DOHH2 (cell line): ENCODE results near the gene PLA2G4F.

ENCODE experiments used
- H3F3A ChIP-seq: fragments of 200-600 bp; sonication (generic), shearing (Covaris generic); 2 replicates; pipeline ENCODE4 v1.6.0; 2016; ENCODE audit warnings: antibody characterized with exemption, mild to moderate bottlenecking; ENCODE audit not compliant: control insufficient read depth, insufficient read depth
- H3K27ac ChIP-seq: fragments of 200-600 bp; sonication (generic); 2 replicates; pipeline ENCODE4 v1.5.1; 2014; ENCODE audit warnings: low read depth, mild to moderate bottlenecking, low read length, moderate library complexity
- H3K27me3 ChIP-seq: fragments of 200-600 bp; sonication (generic); 2 replicates; pipeline ENCODE4 v1.6.1; 2014; ENCODE audit warnings: mild to moderate bottlenecking, low read length, mixed read lengths; ENCODE audit not compliant: control insufficient read depth
- H3K36me3 ChIP-seq: fragments of 200-600 bp; sonication (generic); 2 replicates; pipeline ENCODE4 v1.6.1; 2014; ENCODE audit warnings: mild to moderate bottlenecking, low read length, moderate library complexity, mixed read lengths; ENCODE audit not compliant: control insufficient read depth
- H3K4me1 ChIP-seq: fragments of 200-600 bp; sonication (generic); 2 replicates; pipeline ENCODE4 v1.6.1; 2014; ENCODE audit warnings: mild to moderate bottlenecking, low read length, mixed read lengths; ENCODE audit not compliant: control insufficient read depth
- H3K4me2 ChIP-seq: fragments of 200-600 bp; sonication (generic); 2 replicates; pipeline ENCODE4 v1.6.0; 2014; ENCODE audit warnings: mild to moderate bottlenecking, low read length, moderate library complexity
- H3K4me3 ChIP-seq: fragments of 200-600 bp; sonication (generic); 2 replicates; pipeline ENCODE4 v1.5.1; 2014; ENCODE audit warnings: mild to moderate bottlenecking, low read length, mixed read lengths
- H3K79me2 ChIP-seq: fragments of 200-600 bp; sonication (generic); 2 replicates; pipeline ENCODE4 v1.6.1; 2014; ENCODE audit warnings: mild to moderate bottlenecking, low read length, mixed read lengths; ENCODE audit not compliant: control insufficient read depth
- H3K9me2 ChIP-seq: fragments of 200-600 bp; sonication (generic); replicated peaks from 2 replicates; pipeline ENCODE4 v1.6.1; 2014; ENCODE audit warnings: mild to moderate bottlenecking, low read length, mixed read lengths; ENCODE audit not compliant: control insufficient read depth
- H3K9me3 ChIP-seq: fragments of 200-600 bp; sonication (generic); 2 replicates; pipeline ENCODE4 v1.6.1; 2014; ENCODE audit warnings: antibody characterized with exemption, low read length, mixed read lengths; ENCODE audit not compliant: control insufficient read depth, insufficient read depth
- H4K20me1 ChIP-seq: fragments of 200-600 bp; sonication (generic); 2 replicates; pipeline ENCODE4 v1.6.0; 2014; ENCODE audit warnings: low read depth, mild to moderate bottlenecking, antibody characterized with exemption, low read length, moderate library complexity; ENCODE audit not compliant: control insufficient read depth, insufficient read depth
- CTCF ChIP-seq: fragments of 200-600 bp; sonication (generic); IDR thresholded peaks from one replicate; pipeline ENCODE4 v1.5.1; 2014; ENCODE audit warnings: antibody characterized with exemption, mild to moderate bottlenecking, low read depth, low read length; ENCODE audit not compliant: poor library complexity, severe bottlenecking
- EZH2phosphoT487 ChIP-seq: fragments of 200-600 bp; sonication (generic); IDR thresholded peaks from 2 replicates; pipeline ENCODE4 v1.6.1; 2017; ENCODE audit warnings: borderline replicate concordance, mild to moderate bottlenecking, antibody characterized with exemption, low read length, moderate library complexity, mixed read lengths

PLA2G4F gene

DNA sequence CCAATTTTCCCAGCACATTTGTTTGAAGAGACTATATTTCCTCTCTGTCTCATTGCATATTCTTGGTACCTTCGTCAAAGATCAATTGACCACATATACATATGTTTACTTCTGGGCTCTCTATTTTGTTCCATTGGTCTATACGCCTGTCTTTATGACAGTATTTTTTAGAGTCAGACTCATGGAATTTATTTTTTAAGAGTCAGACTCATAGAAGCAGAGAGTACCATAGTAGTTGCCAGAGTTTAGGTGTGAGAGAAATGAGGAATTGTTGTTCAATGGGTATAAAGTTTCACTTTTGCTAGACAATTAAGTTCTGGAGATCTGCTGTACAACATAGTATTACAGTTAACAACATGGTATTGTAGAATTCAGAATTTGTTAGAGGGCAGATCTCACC lies 27.1 kb downstream of the PLA2G4F start:
- H3K4me1 ChIP-seq, result peaks cover 5% of the 10 kb centered on the region; the same call in 1 of the 2 replicates
- H3K9me3 ChIP-seq, result no peaks in the 10 kb centered on the region
- no peaks in the 10 kb centered on the region for H3K9me2 ChIP-seq
- H3K27me3 ChIP-seq, result peaks cover 29% of the 10 kb centered on the region
- no peaks in the 10 kb centered on the region for H3K36me3 ChIP-seq
- no peak overlapping the region for H3K27ac ChIP-seq
- H3F3A ChIP-seq, result no peaks in the 10 kb centered on the region
- no peaks in the 10 kb centered on the region for H4K20me1 ChIP-seq
- H3K79me2 ChIP-seq, result no peaks in the 10 kb centered on the region
- H3K4me2 ChIP-seq, result no peak overlapping the region
- TF ChIP-seq EZH2phosphoT487 (no peak), CTCF (no peak)
- no peak overlapping the region for H3K4me3 ChIP-seq

DNA sequence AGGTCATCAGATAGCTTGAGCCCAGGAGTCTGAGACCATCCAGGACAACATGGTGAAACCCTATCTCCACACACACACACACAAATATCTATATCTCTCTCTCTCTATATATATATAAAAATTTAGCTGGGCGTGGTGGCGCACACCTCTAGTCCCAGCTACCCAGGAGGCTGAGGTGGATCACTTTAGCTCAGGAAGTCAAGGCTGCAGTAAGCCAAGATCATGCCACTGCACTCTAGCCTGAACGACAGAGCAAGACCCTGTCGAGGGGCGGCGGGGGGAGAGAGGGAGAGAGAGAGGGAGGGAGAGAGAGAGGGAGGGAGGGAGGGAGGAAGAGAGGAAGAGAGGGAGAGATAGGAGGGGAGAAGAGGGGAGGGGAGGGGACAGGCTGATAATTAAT lies 28.0 kb downstream of the PLA2G4F start:
- Histone ChIP-seq H3K4me1 (peaks cover 5% of the 10 kb centered on the region; the same call in 1 of the 2 replicates), H3F3A (no peaks in the 10 kb centered on the region), H3K36me3 (no peaks in the 10 kb centered on the region), H3K27ac (no peak overlapping the region), H3K4me2 (no peak overlapping the region), H4K20me1 (no peaks in the 10 kb centered on the region), H3K79me2 (no peaks in the 10 kb centered on the region), H3K9me3 (no peaks in the 10 kb centered on the region), H3K9me2 (no peaks in the 10 kb centered on the region), H3K4me3 (no peak overlapping the region), H3K27me3 (peaks cover 27% of the 10 kb centered on the region)
- TF ChIP-seq CTCF (no peak), EZH2phosphoT487 (no peak)

DNA sequence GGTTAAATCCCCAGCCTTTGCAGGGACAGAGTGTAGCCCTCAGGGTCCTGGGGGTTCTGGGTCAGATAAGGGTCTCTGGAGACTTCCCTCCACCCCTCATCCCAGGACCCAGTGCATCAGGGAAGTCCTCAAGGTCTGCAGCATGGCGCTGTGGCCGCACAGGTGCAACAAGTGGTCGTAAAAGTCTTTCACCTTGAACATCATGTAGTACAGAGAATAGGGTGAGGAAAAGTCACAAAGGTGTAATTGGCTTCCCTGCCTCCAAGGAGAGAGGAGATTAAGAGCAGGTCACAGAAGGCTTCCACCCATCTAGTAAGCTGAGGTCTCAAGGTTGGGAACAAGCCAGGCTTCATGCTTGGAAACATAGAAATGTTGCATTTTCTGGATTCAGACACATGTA lies 32.9 kb downstream of the PLA2G4F start:
- no peak overlapping the region for H3K4me3 ChIP-seq
- H3K9me2 ChIP-seq, result no peaks in the 10 kb centered on the region
- H3K9me3 ChIP-seq, result no peaks in the 10 kb centered on the region
- no peaks in the 10 kb centered on the region for H4K20me1 ChIP-seq
- no peak for TF ChIP-seq EZH2phosphoT487
- no peak for TF ChIP-seq CTCF
- H3K4me2 ChIP-seq, result no peak overlapping the region
- no peaks in the 10 kb centered on the region for H3K36me3 ChIP-seq
- no peak overlapping the region for H3K27ac ChIP-seq
- no peaks in the 10 kb centered on the region for H3F3A ChIP-seq
- H3K27me3 ChIP-seq, result no peaks in the 10 kb centered on the region; the same call in 1 of the 2 replicates
- no peaks in the 10 kb centered on the region for H3K79me2 ChIP-seq
- peaks cover 11% of the 10 kb centered on the region for H3K4me1 ChIP-seq

- Histone ChIP-seq H3K27ac (no peak overlapping the region), H3K36me3 (no peaks in the 10 kb centered on the region), H3K9me3 (no peaks in the 10 kb centered on the region), H4K20me1 (no peaks in the 10 kb centered on the region), H3K4me2 (no peak overlapping the region), H3K4me1 (peaks cover 21% of the 10 kb centered on the region), H3K9me2 (no peaks in the 10 kb centered on the region), H3F3A (no peaks in the 10 kb centered on the region), H3K27me3 (no peaks in the 10 kb centered on the region; the same call in 1 of the 2 replicates), H3K79me2 (no peaks in the 10 kb centered on the region), H3K4me3 (no peak overlapping the region)
- TF ChIP-seq CTCF, result no peak
Observed at GRCh38 chr15:42121682-42122081, 34.8 kb downstream of the PLA2G4F start.
